Mesothelial cell of epicardium (in vitro differentiated cells): ENCODE data around the gene KXD1. TPM values are rescaled to one million over a fixed set of nuclear protein-coding genes. Genes with fewer than 3 reads are reported as not detected.
"Not testable (repeated sequence)": the region's sequence is repeated elsewhere in the genome, so short reads cannot be mapped to it uniquely, and the experiment has no call there.

Experiments used
- DNase-seq, 2 experiments: peaks; one replicate each; pipeline ENCODE4 v3.0.0; 2021; ENCODE audit warnings: low spot score in 2 of 2; ENCODE audit not compliant: unreplicated experiment in 2 of 2
- H3K27ac Mint-ChIP-seq: 2 replicates; pipeline ENCODE4 v1.8.0; 2021; ENCODE audit warnings: mixed read lengths
- H3K27me3 Mint-ChIP-seq: 2 replicates; pipeline ENCODE4 v1.8.0; 2021; ENCODE audit warnings: low read depth, mixed read lengths
- H3K36me3 Mint-ChIP-seq: 2 replicates; pipeline ENCODE4 v1.8.0; 2021; ENCODE audit warnings: mixed read lengths
- H3K4me1 Mint-ChIP-seq: 2 replicates; pipeline ENCODE4 v1.8.0; 2021; ENCODE audit warnings: mixed read lengths
- H3K4me3 Mint-ChIP-seq: 2 replicates; pipeline ENCODE4 v1.8.0; 2021; ENCODE audit warnings: mild to moderate bottlenecking, moderate library complexity, mixed read lengths
- H3K9me3 Mint-ChIP-seq: 2 replicates; pipeline ENCODE4 v1.8.0; 2021; ENCODE audit warnings: mixed read lengths
- total RNA-seq: library from RNA; stranded (reverse); gene quantifications from 3 replicates; pipeline ENCODE4 v1.2.1, GENCODE V29; 2021
- TF ChIP-seq, protein P1 (sequence below): fragments of 200-600 bp; sonication (generic); IDR thresholded peaks from one replicate; pipeline ENCODE4 v1.5.0; 2021; ENCODE audit warnings: antibody characterized with exemption; ENCODE audit not compliant: unreplicated experiment

Gene KXD1
- total RNA-seq, 1 donor from 2014 or later, result 80.3 TPM

DNA sequence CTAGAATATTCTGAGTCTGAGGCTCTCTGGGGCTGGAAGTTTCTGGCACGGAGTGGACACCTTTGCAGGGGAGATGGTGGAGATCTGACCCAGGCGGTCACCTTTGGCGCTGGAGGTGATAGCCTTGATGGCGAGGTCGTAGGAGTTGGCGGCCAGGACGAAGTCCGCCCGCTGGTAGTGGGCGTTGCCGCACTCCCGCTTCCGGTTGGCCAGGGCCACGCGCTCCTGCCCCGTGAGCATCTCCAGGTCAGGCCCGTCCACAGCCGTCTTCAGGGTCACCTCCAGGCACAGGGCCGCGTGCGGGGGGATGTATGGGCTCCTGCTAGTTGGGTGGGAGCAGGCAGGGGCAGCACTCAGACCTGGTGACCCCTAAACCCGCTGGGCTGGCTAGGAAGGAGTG is 19.6 kb upstream of the KXD1 start:
- peaks cover 18% of the 10 kb centered on the region for H3K36me3 Mint-ChIP-seq

DNA sequence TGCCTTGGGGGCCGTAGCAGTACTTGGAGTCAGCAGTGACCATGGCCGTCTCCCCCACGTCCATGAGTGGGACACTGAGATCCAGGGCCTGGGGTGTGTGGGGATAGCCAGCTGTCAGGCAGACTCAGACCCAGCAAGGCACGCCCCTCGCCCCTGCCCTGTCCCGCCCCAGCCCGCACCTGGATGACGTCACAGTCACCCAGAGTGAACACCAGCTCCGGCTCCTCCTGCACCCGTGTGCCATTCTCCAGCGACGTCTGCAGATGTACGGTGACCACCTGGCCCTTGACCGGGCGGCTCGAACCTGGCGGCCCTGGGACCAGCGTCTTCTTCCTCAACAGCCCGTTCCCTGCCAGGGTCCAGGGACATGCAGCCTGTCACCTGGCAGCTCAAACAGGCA is 18.3 kb upstream of the KXD1 start:
- H3K9me3 Mint-ChIP-seq, result no peaks in the 10 kb centered on the region
- no peaks in the 10 kb centered on the region for H3K27me3 Mint-ChIP-seq
- no peak overlapping the region for H3K27ac Mint-ChIP-seq
- DNase-seq, result no peak
- no peak overlapping the region for H3K4me3 Mint-ChIP-seq
- TF ChIP-seq, protein P1, sequence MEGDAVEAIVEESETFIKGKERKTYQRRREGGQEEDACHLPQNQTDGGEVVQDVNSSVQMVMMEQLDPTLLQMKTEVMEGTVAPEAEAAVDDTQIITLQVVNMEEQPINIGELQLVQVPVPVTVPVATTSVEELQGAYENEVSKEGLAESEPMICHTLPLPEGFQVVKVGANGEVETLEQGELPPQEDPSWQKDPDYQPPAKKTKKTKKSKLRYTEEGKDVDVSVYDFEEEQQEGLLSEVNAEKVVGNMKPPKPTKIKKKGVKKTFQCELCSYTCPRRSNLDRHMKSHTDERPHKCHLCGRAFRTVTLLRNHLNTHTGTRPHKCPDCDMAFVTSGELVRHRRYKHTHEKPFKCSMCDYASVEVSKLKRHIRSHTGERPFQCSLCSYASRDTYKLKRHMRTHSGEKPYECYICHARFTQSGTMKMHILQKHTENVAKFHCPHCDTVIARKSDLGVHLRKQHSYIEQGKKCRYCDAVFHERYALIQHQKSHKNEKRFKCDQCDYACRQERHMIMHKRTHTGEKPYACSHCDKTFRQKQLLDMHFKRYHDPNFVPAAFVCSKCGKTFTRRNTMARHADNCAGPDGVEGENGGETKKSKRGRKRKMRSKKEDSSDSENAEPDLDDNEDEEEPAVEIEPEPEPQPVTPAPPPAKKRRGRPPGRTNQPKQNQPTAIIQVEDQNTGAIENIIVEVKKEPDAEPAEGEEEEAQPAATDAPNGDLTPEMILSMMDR, result no peak
- peaks cover 10% of the 10 kb centered on the region for H3K4me1 Mint-ChIP-seq
- H3K36me3 Mint-ChIP-seq, result peaks cover 16% of the 10 kb centered on the region

More for the DNA sequence above, 19.6 kb upstream of the KXD1 start:
- Mint-ChIP-seq H3K4me3 (no peak overlapping the region), H3K27ac (no peak overlapping the region), H3K9me3 (no peaks in the 10 kb centered on the region), H3K4me1 (peaks cover 4% of the 10 kb centered on the region), H3K27me3 (no peaks in the 10 kb centered on the region)
- TF ChIP-seq, protein P1, result no peak
- DNase-seq, result no peak

- not testable (repeated sequence) for H3K4me3 Mint-ChIP-seq, H3K4me1 Mint-ChIP-seq, DNase-seq, H3K27ac Mint-ChIP-seq, H3K9me3 Mint-ChIP-seq, H3K27me3 Mint-ChIP-seq
- H3K36me3 Mint-ChIP-seq, result peaks cover 13% of the 10 kb centered on the region
These were observed 17.5 kb upstream of the KXD1 start for GRCh38 chr19:18540200-18540599.

- H3K27ac Mint-ChIP-seq, result no peak overlapping the region
- no peak for DNase-seq
- peak overlapping the region; percentile 30 for H3K4me3 Mint-ChIP-seq
- peaks cover 10% of the 10 kb centered on the region for H3K4me1 Mint-ChIP-seq
- no peaks in the 10 kb centered on the region for H3K9me3 Mint-ChIP-seq
- TF ChIP-seq, protein P1, result no peak
- H3K27me3 Mint-ChIP-seq, result no peaks in the 10 kb centered on the region
- peaks cover 5% of the 10 kb centered on the region for H3K36me3 Mint-ChIP-seq
These were observed 16.2 kb upstream of the KXD1 start for GRCh38 chr19:18541258-18541991.

GRCh38 chr19:18541992-18542940 is 15.4 kb upstream of the KXD1 start:
- H3K4me1 Mint-ChIP-seq, result peaks cover 10% of the 10 kb centered on the region
- no peak for DNase-seq
- H3K36me3 Mint-ChIP-seq, result no peaks in the 10 kb centered on the region
- TF ChIP-seq, protein P1, result no peak
- peak overlapping the region; percentile 86 for H3K27ac Mint-ChIP-seq
- H3K4me3 Mint-ChIP-seq, result peak overlapping the region; percentile 83
- H3K9me3 Mint-ChIP-seq, result no peaks in the 10 kb centered on the region
- H3K27me3 Mint-ChIP-seq, result no peaks in the 10 kb centered on the region
